Endothelial cell of hepatic sinusoid (primary cell): ENCODE data around the gene ZCCHC2.

Experiments used
- in situ Hi-C: cut with HindIII; loops from 2 replicates; pipeline ENCODE4 v1.10.0; 2017; ENCODE audit warnings: low sequenced_read_pairs

The ZCCHC2 gene

GRCh38 chr18:62522504-62523254 lies at the start of gene ZCCHC2:
TSS of gene ZCCHC2 (plus strand) at chr18:62523025. CDS start at chr18:62523425, 400 bp downstream.
- in situ Hi-C loops, result no loop called here

- in situ Hi-C loops, result no loop called here
Observed at GRCh38 chr18:62479574-62479973, 43.3 kb upstream of the ZCCHC2 start.

- in situ Hi-C loops, result no loop called here
Observed at GRCh38 chr18:62480927-62481326, 41.9 kb upstream of the ZCCHC2 start.

GRCh38 chr18:62484941-62485340 lies 37.9 kb upstream of the ZCCHC2 start:
- in situ Hi-C loops, result no loop called here

GRCh38 chr18:62485684-62486083 lies 37.1 kb upstream of the ZCCHC2 start:
- in situ Hi-C loops, result no loop called here

GRCh38 chr18:62486290-62486964 lies 36.4 kb upstream of the ZCCHC2 start:
- in situ Hi-C loops, result no loop called here

GRCh38 chr18:62487161-62487560 lies 35.7 kb upstream of the ZCCHC2 start:
- in situ Hi-C loops, result no loop called here

- in situ Hi-C loops, result no loop called here
Observed at GRCh38 chr18:62490967-62491695, 31.7 kb upstream of the ZCCHC2 start.

- in situ Hi-C loops, result no loop called here
Observed at GRCh38 chr18:62493033-62493862, 29.6 kb upstream of the ZCCHC2 start.

GRCh38 chr18:62494764-62495163 lies 28.1 kb upstream of the ZCCHC2 start:
- in situ Hi-C loops, result no loop called here

- in situ Hi-C loops, result no loop called here
Observed at GRCh38 chr18:62496262-62496661, 26.6 kb upstream of the ZCCHC2 start.

GRCh38 chr18:62497190-62497772 lies 25.5 kb upstream of the ZCCHC2 start:
- in situ Hi-C loops, result no loop called here

GRCh38 chr18:62498616-62499262 lies 24.1 kb upstream of the ZCCHC2 start:
- in situ Hi-C loops, result no loop called here

GRCh38 chr18:62499263-62499650 lies 23.6 kb upstream of the ZCCHC2 start:
- in situ Hi-C loops, result no loop called here

GRCh38 chr18:62500174-62500573 lies 22.7 kb upstream of the ZCCHC2 start:
- in situ Hi-C loops, result no loop called here

GRCh38 chr18:62500966-62501591 lies 21.7 kb upstream of the ZCCHC2 start:
- in situ Hi-C loops, result no loop called here

GRCh38 chr18:62505669-62506494 lies 16.9 kb upstream of the ZCCHC2 start:
- in situ Hi-C loops, result no loop called here

GRCh38 chr18:62506495-62507143 lies 16.2 kb upstream of the ZCCHC2 start:
- in situ Hi-C loops, result no loop called here
